22Rv1 (cell line): ENCODE results near the gene SERTAD3.

Source experiments
- H3K27ac ChIP-seq: fragments of 450-650 bp; 2 replicates; pipeline ENCODE4 v1.5.1; 2017
- ZFX ChIP-seq: fragments of 450-650 bp; IDR thresholded peaks from 2 replicates; pipeline ENCODE4 v1.6.1; 2017; ENCODE audit warnings: antibody characterized with exemption, borderline replicate concordance
- TF ChIP-seq, protein P1 (sequence below): fragments of 450-650 bp; IDR thresholded peaks from 2 replicates; pipeline ENCODE4 v1.5.1; 2017; ENCODE audit warnings: mild to moderate bottlenecking

The SERTAD3 gene

DNA sequence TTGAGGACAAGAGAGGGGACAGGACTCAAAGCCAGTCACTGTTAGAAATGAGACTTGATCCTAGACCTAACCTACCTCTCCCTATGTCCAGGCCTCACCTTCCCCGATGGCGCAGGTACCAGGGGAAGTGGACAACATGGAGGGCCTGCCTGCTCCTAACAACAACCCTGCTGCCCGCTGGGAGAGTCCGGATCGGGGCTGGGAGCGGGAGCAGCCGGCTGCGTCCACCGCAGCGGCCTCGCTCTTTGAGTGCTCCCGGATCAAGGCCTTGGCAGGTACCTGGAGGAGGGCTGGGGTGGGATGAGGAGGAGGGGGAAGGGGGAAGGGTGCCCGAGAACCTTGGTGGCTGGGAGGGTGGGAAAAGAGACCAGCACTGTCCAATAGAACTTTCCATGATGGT, 28.4 kb upstream of the SERTAD3 start:
- TF ChIP-seq, protein P1, sequence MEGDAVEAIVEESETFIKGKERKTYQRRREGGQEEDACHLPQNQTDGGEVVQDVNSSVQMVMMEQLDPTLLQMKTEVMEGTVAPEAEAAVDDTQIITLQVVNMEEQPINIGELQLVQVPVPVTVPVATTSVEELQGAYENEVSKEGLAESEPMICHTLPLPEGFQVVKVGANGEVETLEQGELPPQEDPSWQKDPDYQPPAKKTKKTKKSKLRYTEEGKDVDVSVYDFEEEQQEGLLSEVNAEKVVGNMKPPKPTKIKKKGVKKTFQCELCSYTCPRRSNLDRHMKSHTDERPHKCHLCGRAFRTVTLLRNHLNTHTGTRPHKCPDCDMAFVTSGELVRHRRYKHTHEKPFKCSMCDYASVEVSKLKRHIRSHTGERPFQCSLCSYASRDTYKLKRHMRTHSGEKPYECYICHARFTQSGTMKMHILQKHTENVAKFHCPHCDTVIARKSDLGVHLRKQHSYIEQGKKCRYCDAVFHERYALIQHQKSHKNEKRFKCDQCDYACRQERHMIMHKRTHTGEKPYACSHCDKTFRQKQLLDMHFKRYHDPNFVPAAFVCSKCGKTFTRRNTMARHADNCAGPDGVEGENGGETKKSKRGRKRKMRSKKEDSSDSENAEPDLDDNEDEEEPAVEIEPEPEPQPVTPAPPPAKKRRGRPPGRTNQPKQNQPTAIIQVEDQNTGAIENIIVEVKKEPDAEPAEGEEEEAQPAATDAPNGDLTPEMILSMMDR: no peak
- TF ChIP-seq ZFX: no peak
- no peak overlapping the region for H3K27ac ChIP-seq

DNA sequence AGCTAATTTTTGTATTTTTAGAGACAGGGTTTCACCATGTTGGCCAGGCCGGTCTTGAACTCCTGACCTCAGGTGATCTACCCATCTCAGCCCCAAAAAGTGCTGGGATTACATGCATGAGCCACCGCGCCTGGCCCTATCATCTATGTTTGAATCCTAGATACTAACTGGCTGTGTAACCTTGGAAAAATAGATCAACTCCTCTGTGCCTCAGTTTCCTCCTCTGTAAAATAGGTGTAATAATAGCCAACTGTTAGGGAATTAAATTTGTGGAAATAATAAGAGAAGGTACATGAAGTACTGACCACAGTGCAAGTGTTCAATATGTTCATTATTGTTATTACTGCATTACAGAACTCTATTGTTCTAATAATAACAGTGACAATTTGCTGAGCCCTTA, 27.0 kb upstream of the SERTAD3 start:
- no peak overlapping the region for H3K27ac ChIP-seq
- TF ChIP-seq, protein P1: no peak
- no peak for TF ChIP-seq ZFX

DNA sequence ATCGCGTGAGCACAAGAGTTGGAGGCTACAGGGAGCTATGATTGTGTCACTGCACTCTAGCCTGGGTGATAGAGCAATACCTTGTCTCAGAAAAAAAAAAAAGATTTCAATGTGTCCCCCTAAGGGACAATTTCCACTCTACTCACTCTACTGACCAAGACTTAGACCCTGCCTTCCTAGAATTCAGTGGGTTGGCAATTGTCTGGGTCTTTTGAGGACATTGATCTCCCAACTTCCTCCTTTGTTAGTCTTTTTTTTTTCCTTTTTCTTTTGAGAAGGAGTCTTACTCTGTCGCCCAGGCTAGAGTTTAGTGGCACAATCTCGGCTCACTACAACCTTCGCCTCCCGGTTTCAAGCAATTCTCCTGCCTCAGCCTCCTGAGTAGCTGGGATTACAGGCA, 24.9 kb upstream of the SERTAD3 start:
- TF ChIP-seq, protein P1: no peak
- TF ChIP-seq ZFX: no peak
- H3K27ac ChIP-seq: no peak overlapping the region

DNA sequence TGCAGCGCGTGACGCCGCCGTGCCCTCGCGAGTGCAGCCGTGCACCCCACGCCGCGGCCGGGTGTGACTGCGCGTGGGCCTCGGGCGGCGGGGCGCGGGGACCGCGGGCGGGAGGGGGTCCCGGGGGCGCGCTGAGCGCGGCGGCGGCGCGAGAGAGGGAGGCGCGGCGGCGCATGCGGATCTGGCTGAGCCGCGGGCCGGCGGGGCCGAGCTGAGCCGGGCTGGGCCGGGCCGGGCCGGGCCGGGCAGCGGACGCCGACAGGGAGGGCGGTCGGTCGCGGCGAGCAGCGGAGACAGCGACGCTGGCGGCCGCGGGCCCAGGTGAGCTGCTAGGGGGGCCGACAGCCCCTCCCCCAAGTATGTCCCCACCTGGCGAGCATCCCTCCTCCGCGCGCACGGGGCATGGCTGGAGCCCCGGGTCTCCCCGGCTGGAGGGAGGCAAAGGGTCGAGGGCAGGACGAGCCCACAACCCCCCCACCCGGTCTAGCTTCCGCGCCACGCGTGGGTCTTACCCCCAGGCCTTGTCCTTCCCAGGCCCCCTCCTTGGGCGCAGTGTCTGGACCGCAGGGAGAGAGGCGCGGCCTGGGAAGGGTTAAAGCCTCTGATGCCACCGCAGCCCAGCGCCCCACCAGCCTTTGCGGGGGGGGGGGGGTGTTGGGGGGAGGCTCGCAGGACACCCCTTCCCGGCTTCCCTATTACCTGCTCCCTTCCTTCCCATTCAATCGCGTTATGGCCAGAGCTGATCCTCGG, 23.0 kb upstream of the SERTAD3 start, which contains the start of gene SPTBN4:
Gene SPTBN4, plus strand, starts transcription at position 17 of the 750 bp plus-strand sequence. CDS start 5,621 bp downstream, outside the sequence.
- TF ChIP-seq ZFX: no peak
- TF ChIP-seq, protein P1: no peak
- H3K27ac ChIP-seq: peak within 1 kb of the TSS; percentile 77

DNA sequence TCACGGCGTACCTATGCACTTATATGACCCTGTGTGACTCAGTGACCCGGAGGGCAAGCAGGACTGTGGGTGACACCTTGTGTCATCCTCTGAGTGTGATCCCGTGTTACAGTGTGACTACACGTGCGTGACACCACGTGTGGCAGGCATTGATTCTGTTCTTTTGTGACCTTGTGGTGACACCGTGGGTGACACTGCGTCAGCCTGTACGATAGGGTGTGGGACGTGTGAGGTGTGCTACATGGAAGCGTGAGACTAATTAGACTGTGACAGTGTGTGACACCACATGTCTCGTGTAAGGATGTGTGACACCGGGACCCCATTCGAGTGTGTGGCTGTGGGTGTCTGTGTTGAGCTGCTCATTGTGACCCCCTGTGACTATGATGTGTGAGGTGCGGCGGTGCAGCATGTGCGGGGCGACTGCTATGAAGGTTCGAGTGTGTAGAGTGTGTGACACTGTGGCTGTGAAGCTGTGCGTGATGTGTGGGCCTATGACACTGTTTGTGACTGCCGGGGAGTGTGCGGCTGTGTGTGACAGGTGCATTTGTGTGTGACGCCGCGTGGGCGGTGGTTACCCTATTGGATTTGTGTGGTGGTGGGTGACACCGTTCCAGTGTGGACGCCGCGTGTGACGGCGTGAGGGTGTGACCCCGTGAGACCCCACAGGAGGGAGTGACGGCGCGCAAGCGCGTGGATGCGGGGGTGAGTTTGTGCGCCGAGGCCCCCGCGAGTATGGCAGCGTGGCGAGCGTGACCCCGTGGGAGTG, 22.3 kb upstream of the SERTAD3 start:
- TF ChIP-seq, protein P1: no peak
- TF ChIP-seq ZFX: no peak
- H3K27ac ChIP-seq: peak overlapping the region; percentile 77

DNA sequence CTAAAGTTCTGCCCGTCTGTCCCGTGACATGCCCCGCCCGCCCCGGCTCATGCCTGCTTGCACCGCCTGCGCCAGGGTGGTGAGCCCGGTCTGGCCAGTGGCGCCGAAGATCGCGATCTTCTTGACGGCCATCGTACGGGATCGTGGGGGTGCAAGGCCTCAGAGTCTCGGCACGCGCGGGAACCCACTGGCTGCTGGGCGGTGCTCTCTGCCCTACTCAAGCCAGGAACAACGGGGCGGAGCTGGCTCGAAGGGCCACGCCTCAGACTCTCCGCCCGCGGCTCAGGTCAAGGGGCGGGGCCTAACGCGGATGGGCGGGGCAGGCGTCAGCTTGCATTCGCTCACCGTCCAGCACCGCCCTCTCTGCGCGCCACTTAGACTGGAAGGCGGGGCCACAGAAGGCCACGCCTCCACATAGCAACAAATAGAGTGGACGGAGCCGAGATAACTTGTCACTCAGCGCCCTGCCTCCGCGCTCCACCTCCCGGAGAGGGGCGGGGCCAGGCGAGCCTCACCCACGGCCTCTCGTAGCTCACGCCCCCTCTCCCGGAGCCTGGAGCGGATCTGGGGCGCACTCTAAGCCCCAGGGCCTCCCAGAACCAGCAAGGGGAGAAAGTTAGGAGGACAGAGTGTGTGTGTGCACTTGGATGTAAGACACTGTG, 21.6 kb upstream of the SERTAD3 start, which contains the start of gene BLVRB:
Gene BLVRB, minus strand, starts transcription at position 189 of the 662 bp plus-strand sequence. Its CDS starts 57 bp downstream, at position 132.
- H3K27ac ChIP-seq: peak within 1 kb of the TSS; percentile 77

More for the DNA sequence above, 21.6 kb upstream of the SERTAD3 start, which contains the start of gene BLVRB:
- TF ChIP-seq, protein P1: no peak
- TF ChIP-seq ZFX: no peak
